ENCODE data around the gene MRPS23.

The MRPS23 gene

DNA sequence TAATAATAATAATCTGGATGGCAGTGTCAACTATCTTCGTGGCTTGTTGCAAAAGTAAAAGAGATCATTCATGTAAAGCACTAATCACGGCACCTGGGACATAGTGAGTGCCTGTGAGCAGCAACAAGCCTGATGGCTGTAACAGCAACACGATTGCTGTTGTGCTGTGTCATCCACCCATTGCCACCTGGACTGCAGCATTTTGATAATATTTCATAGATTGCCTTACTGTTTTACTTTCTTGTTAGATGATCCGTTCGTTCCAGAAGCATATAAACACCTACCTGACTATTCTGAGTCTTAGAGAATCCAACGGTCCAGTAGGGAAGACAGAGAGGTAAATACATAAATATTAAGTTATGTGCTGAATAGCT, 3.1 kb upstream of the MRPS23 start:
- Histone ChIP-seq H2BK5ac (ENCODE audit: low read length) (no peak overlapping the region), H3K23ac (ENCODE audit: low read depth, low read length, poor library complexity) (no peak overlapping the region), H3K4me3 (ENCODE audit: low read length in 2 of 2) (no peak overlapping the region), H2BK12ac (ENCODE audit: low read length) (no peak overlapping the region), H3K9ac (ENCODE audit: low read depth, low read length, poor library complexity) (no peak overlapping the region), H4K8ac (ENCODE audit: low read depth, low read length) (no peak overlapping the region), H2AFZ (ENCODE audit: low read length) (no peak overlapping the region), H3K4me2 (ENCODE audit: insufficient read depth, low read length, poor library complexity, severe bottlenecking) (no peak overlapping the region), H4K91ac (ENCODE audit: low read depth, low read length, poor library complexity) (no peak overlapping the region), H2BK15ac (ENCODE audit: low read length) (no peak overlapping the region), H3K14ac (ENCODE audit: low read length) (no peak overlapping the region), H3K18ac (ENCODE audit: low read length) (no peak overlapping the region), H3K27ac (replicated peaks; ENCODE audit: low read length) (no peak overlapping the region), H3K27me3 (ENCODE audit: control insufficient read depth in 3 of 3, insufficient read depth in 3 of 3, low read depth in 1 of 3, low read length in 3 of 3) (no peaks in the 10 kb centered on the region), H3K36me3 (replicated peaks in 1 of 2; ENCODE audit: control insufficient read depth in 2 of 2, insufficient read depth in 2 of 2, low read length in 2 of 2) (peaks cover 0 to 8% of the 10 kb centered on the region in 2 donors), H3K79me1 (ENCODE audit: low read depth, low read length) (peaks cover 4% of the 10 kb centered on the region), H2AK5ac (ENCODE audit: low read depth, low read length) (no peak overlapping the region), H3K4me1 (ENCODE audit: control insufficient read depth in 2 of 2, insufficient read depth in 1 of 2, low read depth in 1 of 2, low read length in 2 of 2) (peaks cover 11 to 12% of the 10 kb centered on the region in 2 donors), H2BK120ac (ENCODE audit: low read depth, low read length) (no peak overlapping the region), H3K4ac (ENCODE audit: low read length) (no peak overlapping the region), H3K9me3 (replicated peaks in 1 of 2; ENCODE audit: control insufficient read depth in 2 of 2, insufficient read depth in 1 of 2, low read depth in 1 of 2, low read length in 2 of 2) (no peaks in the 10 kb centered on the region)
- DNase-seq (ENCODE audit: low spot score), result no peak
- WGBS, 2 donors (ENCODE audit: extremely low coverage in 2 of 2, insufficient read length in 2 of 2, insufficient replicate concordance in 1 of 2), result no CpG with 5 or more reads among the region's 6 CpGs

DNA sequence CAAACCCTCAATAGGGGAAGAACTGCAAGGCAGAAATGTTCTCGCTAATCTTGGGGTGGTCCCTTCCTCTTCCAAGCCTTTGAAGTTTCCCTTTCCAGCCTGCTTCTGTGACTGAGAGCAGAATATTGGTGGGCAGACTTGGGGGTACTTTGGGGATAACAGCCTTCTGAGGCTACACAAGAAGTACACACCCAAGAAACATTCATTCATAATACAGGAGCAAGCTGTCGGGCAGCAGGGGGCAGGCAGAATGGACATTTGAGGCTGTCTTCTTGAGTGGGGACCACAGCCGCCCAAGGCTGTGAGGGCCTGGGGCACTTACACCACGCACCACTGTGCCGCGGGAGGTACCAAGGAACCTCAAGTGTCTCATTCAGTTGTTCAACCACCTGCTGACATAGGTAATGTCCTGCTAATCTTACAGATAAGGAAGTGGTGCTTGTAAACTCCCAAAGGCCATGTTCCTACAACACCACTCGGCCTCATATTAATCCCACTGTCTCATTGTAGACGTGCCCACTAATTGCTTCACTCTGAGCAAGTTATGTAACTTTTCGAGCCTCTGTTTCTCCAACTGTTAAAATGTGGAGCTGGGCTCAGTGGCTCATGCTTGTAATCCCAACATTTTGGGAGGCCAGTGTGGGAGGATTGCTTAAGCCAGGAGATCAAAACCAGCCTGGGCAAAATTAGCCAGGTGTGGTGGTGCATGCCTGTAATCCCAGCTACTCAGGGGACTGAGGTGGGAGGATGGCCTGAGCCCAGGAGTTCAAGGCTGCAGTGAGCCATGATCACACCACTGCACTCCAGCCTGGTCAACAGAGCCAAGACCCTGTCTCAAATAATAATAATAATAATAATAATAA, 2.5 kb upstream of the MRPS23 start:
- Histone ChIP-seq H3K79me1 (ENCODE audit: low read depth, low read length) (peaks cover 4% of the 10 kb centered on the region), H3K27me3 (ENCODE audit: control insufficient read depth in 3 of 3, insufficient read depth in 3 of 3, low read depth in 1 of 3, low read length in 3 of 3) (no peaks in the 10 kb centered on the region), H4K91ac (ENCODE audit: low read depth, low read length, poor library complexity) (no peak overlapping the region), H2BK12ac (ENCODE audit: low read length) (no peak overlapping the region), H2BK5ac (ENCODE audit: low read length) (no peak overlapping the region), H3K9ac (ENCODE audit: low read depth, low read length, poor library complexity) (no peak overlapping the region), H3K4me2 (ENCODE audit: insufficient read depth, low read length, poor library complexity, severe bottlenecking) (no peak overlapping the region), H2AK5ac (ENCODE audit: low read depth, low read length) (peak overlapping the region; percentile 51), H3K4ac (ENCODE audit: low read length) (no peak overlapping the region), H3K4me3 (ENCODE audit: low read length in 2 of 2) (no peak overlapping the region), H2AFZ (ENCODE audit: low read length) (no peak overlapping the region), H2BK120ac (ENCODE audit: low read depth, low read length) (no peak overlapping the region), H3K4me1 (ENCODE audit: control insufficient read depth in 2 of 2, insufficient read depth in 1 of 2, low read depth in 1 of 2, low read length in 2 of 2) (peaks cover 11 to 12% of the 10 kb centered on the region in 2 donors), H3K9me3 (replicated peaks in 1 of 2; ENCODE audit: control insufficient read depth in 2 of 2, insufficient read depth in 1 of 2, low read depth in 1 of 2, low read length in 2 of 2) (no peaks in the 10 kb centered on the region), H3K27ac (replicated peaks; ENCODE audit: low read length) (no peak overlapping the region), H2BK15ac (ENCODE audit: low read length) (no peak overlapping the region), H3K23ac (ENCODE audit: low read depth, low read length, poor library complexity) (no peak overlapping the region), H4K8ac (ENCODE audit: low read depth, low read length) (no peak overlapping the region), H3K18ac (ENCODE audit: low read length) (no peak overlapping the region), H3K14ac (ENCODE audit: low read length) (no peak overlapping the region), H3K36me3 (replicated peaks in 1 of 2; ENCODE audit: control insufficient read depth in 2 of 2, insufficient read depth in 2 of 2, low read length in 2 of 2) (peaks cover 0 to 12% of the 10 kb centered on the region in 2 donors)
- DNase-seq (ENCODE audit: low spot score), result no peak
- no CpG with 5 or more reads among the region's 9 CpGs for WGBS, 2 donors (ENCODE audit: extremely low coverage in 2 of 2, insufficient read length in 2 of 2, insufficient replicate concordance in 1 of 2)

DNA sequence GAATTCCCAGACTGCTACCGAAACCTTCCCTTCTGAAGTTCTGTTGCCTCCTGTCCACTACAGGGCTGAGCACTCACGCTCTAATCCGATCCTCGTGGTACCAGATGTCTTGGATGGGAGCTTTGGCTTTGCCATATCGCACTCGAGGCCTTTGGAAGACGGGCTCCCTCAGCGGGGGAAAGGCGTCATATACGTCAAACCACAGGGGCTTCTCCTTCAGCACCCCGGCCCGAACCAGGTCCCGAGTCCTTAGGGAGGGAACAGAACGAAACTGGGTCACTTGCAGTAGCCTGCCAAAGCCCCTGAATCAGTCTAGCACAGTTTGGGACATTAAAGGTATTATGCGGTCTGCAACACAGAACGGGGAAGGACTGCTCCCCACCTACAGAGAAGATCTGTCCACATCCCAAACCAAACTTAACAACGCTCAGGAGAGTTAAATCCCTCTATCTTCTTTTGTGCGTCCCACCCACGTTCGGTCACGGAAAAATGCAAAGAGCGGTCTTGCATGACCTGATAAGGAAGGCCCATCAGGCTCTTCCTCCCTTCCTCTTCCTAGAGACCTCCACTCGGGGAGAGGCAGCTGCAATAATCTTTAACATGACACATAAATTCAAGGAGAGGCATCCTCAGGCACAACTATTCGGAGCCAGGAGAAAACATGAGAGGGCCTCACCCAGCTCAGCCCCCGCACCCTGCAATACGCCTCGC, 526 bp downstream of the MRPS23 start:
- no peak overlapping the region for H4K8ac ChIP-seq (ENCODE audit: low read depth, low read length)
- peaks cover 5 to 32% of the 10 kb centered on the region in 2 donors for H3K36me3 ChIP-seq (replicated peaks in 1 of 2; ENCODE audit: control insufficient read depth in 2 of 2, insufficient read depth in 2 of 2, low read length in 2 of 2)
- peak overlapping the region; percentile 82 for H2AFZ ChIP-seq (ENCODE audit: low read length)
- peak overlapping the region; percentile 80 to 90 for H3K4me3 ChIP-seq (ENCODE audit: low read length in 2 of 2)
- no peak overlapping the region for H3K27ac ChIP-seq (replicated peaks; ENCODE audit: low read length)
- no peaks in the 10 kb centered on the region for H3K9me3 ChIP-seq (replicated peaks in 1 of 2; ENCODE audit: control insufficient read depth in 2 of 2, insufficient read depth in 1 of 2, low read depth in 1 of 2, low read length in 2 of 2)
- H3K9ac ChIP-seq (ENCODE audit: low read depth, low read length, poor library complexity), result peak overlapping the region; percentile 94
- H3K27me3 ChIP-seq (ENCODE audit: control insufficient read depth in 3 of 3, insufficient read depth in 3 of 3, low read depth in 1 of 3, low read length in 3 of 3), result no peaks in the 10 kb centered on the region
- H2BK120ac ChIP-seq (ENCODE audit: low read depth, low read length), result no peak overlapping the region
- no peak overlapping the region for H2BK12ac ChIP-seq (ENCODE audit: low read length)
- peak overlapping the region; percentile 91 for H3K18ac ChIP-seq (ENCODE audit: low read length)
- no CpG with 5 or more reads among the region's 27 CpGs for WGBS, 2 donors (ENCODE audit: extremely low coverage in 2 of 2, insufficient read length in 2 of 2, insufficient replicate concordance in 1 of 2)
- H3K4me2 ChIP-seq (ENCODE audit: insufficient read depth, low read length, poor library complexity, severe bottlenecking), result peak overlapping the region; percentile 72
- H4K91ac ChIP-seq (ENCODE audit: low read depth, low read length, poor library complexity), result no peak overlapping the region
- H2BK5ac ChIP-seq (ENCODE audit: low read length), result no peak overlapping the region
- peaks cover 6 to 12% of the 10 kb centered on the region in 2 donors for H3K4me1 ChIP-seq (ENCODE audit: control insufficient read depth in 2 of 2, insufficient read depth in 1 of 2, low read depth in 1 of 2, low read length in 2 of 2)
- H3K4ac ChIP-seq (ENCODE audit: low read length), result no peak overlapping the region
- peak overlapping the region; percentile 5 for H3K23ac ChIP-seq (ENCODE audit: low read depth, low read length, poor library complexity)
- DNase-seq (ENCODE audit: low spot score), result no peak
- peak overlapping the region; percentile 12 for H2AK5ac ChIP-seq (ENCODE audit: low read depth, low read length)
- peak overlapping the region; percentile 79 for H3K14ac ChIP-seq (ENCODE audit: low read length)
- H3K79me1 ChIP-seq (ENCODE audit: low read depth, low read length), result peaks cover 4% of the 10 kb centered on the region
- H2BK15ac ChIP-seq (ENCODE audit: low read length), result no peak overlapping the region

Data from neuronal stem cell (in vitro differentiated cells).